ENCODE results near the gene GPC6. TPM values are rescaled to one million over a fixed set of nuclear protein-coding genes. Genes with fewer than 3 reads are reported as not detected.
"Not testable (repeated sequence)": the region's sequence is repeated elsewhere in the genome, so short reads cannot be mapped to it uniquely, and the experiment has no call there.

The GPC6 gene
- total RNA-seq, 2 experiments from 2014 or later = not detected

DNA sequence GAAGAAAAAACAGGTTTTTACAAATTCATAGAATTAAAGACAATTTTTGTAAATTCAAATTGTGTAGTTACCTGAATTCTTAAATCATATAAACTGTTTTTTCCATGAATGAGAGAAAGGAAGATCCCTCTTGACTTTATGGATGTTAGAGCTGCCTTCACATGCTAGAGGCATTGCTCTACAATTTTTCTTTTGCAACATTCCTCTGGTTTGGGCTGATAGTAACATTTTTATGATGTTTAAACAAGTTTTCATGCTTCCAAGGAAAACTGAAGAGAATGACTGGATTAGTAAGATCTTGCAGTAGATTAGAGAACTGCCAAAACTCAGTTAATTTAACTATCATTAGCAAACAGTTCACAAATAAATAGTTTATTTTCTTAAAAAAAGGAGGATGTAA, 250.6 kb downstream of the GPC6 start:
- DNase-seq (ENCODE audit: low spot score) = no peak
- Histone ChIP-seq H3K9me2 (ENCODE audit: insufficient read depth, low read length) (no peaks in the 10 kb centered on the region), H3K4me1 (ENCODE audit: insufficient read depth, low read length, poor library complexity, severe bottlenecking) (no peaks in the 10 kb centered on the region), H3K79me2 (ENCODE audit: insufficient read depth, low read depth, low read length) (no peaks in the 10 kb centered on the region), H3K36me3 (ENCODE audit: insufficient read depth, low read length) (no peaks in the 10 kb centered on the region), H3K9me3 (ENCODE audit: low read length) (no peaks in the 10 kb centered on the region), H3K4me3 (ENCODE audit: low read depth, low read length, poor library complexity, severe bottlenecking) (no peak overlapping the region), H4K20me1 (ENCODE audit: insufficient read depth, low read length) (no peaks in the 10 kb centered on the region), H3K27ac (ENCODE audit: low read depth, low read length, poor library complexity, severe bottlenecking) (no peak overlapping the region), H3K4me2 (ENCODE audit: low read length) (no peak overlapping the region), H2AFZ (ENCODE audit: low read length) (no peak overlapping the region)
- TF ChIP-seq CTCF (conservative IDR thresholded peaks at IDR 0.05; ENCODE audit: low read length) (no peak), EZH2phosphoT487 (IDR thresholded peaks at IDR 0.05; ENCODE audit: borderline replicate concordance, low read depth, low read length) (no peak)
- intact Hi-C loops (cut with micrococcal nuclease; ENCODE audit: unreplicated experiment) = no loop called here
- ChIA-PET POLR2A (no interaction called here), CTCF (ENCODE audit: unreplicated experiment) (no interaction called here)
- BruUV-seq (replicated peaks) = no TSS peak

GRCh38 chr13:93480553-93481106, 254.0 kb downstream of the GPC6 start:
- H3K4me1 ChIP-seq (ENCODE audit: insufficient read depth, low read length, poor library complexity, severe bottlenecking) = no peaks in the 10 kb centered on the region
- H3K9me3 ChIP-seq (ENCODE audit: low read length) = no peaks in the 10 kb centered on the region
- H3K36me3 ChIP-seq (ENCODE audit: insufficient read depth, low read length) = no peaks in the 10 kb centered on the region
- H4K20me1 ChIP-seq (ENCODE audit: insufficient read depth, low read length) = no peaks in the 10 kb centered on the region
- no peaks in the 10 kb centered on the region for H3K79me2 ChIP-seq (ENCODE audit: insufficient read depth, low read depth, low read length)
- no peaks in the 10 kb centered on the region for H3K9me2 ChIP-seq (ENCODE audit: insufficient read depth, low read length)
- H3K4me3 ChIP-seq (ENCODE audit: low read depth, low read length, poor library complexity, severe bottlenecking) = no peak overlapping the region
- no peak overlapping the region for H2AFZ ChIP-seq (ENCODE audit: low read length)
- DNase-seq (ENCODE audit: low spot score) = no peak
- no peak overlapping the region for H3K4me2 ChIP-seq (ENCODE audit: low read length)
- POLR2A ChIA-PET = interaction anchor here (0.7 kb wide), 1 partner anchor 513 kb away, joined by 3 read pairs; no protein-coding TSS in a partner anchor
- intact Hi-C loops (cut with micrococcal nuclease; ENCODE audit: unreplicated experiment) = no loop called here
- TF ChIP-seq EZH2phosphoT487 (IDR thresholded peaks at IDR 0.05; ENCODE audit: borderline replicate concordance, low read depth, low read length) = no peak
- TF ChIP-seq CTCF (conservative IDR thresholded peaks at IDR 0.05; ENCODE audit: low read length) = no peak
- CTCF ChIA-PET (ENCODE audit: unreplicated experiment) = no interaction called here
- no peak overlapping the region for H3K27ac ChIP-seq (ENCODE audit: low read depth, low read length, poor library complexity, severe bottlenecking)
- BruUV-seq (replicated peaks) = no TSS peak

GRCh38 chr13:93496117-93496516, 269.5 kb downstream of the GPC6 start:
- H3K4me1 ChIP-seq (ENCODE audit: insufficient read depth, low read length, poor library complexity, severe bottlenecking); CTCF ChIA-PET (ENCODE audit: unreplicated experiment); H3K9me2 ChIP-seq (ENCODE audit: insufficient read depth, low read length); H3K27ac ChIP-seq (ENCODE audit: low read depth, low read length, poor library complexity, severe bottlenecking); H4K20me1 ChIP-seq (ENCODE audit: insufficient read depth, low read length); BruUV-seq (replicated peaks); H3K79me2 ChIP-seq (ENCODE audit: insufficient read depth, low read depth, low read length); H3K9me3 ChIP-seq (ENCODE audit: low read length); H3K4me2 ChIP-seq (ENCODE audit: low read length); H2AFZ ChIP-seq (ENCODE audit: low read length); POLR2A ChIA-PET; H3K36me3 ChIP-seq (ENCODE audit: insufficient read depth, low read length); H3K4me3 ChIP-seq (ENCODE audit: low read depth, low read length, poor library complexity, severe bottlenecking); DNase-seq (ENCODE audit: low spot score); intact Hi-C loops (cut with micrococcal nuclease; ENCODE audit: unreplicated experiment): not testable (repeated sequence)

Data from OCI-LY7 (cell line).